Astrocyte (in vitro differentiated cells and primary cell): Measurements from ENCODE around the gene CEACAM20. TPM values are rescaled to one million over a fixed set of nuclear protein-coding genes. Genes with fewer than 3 reads are reported as not detected.
A peak's percentile ranks its signal among the peaks of the same experiment; 100 is the strongest.
"Not testable (repeated sequence)": the region's sequence is repeated elsewhere in the genome, so short reads cannot be mapped to it uniquely, and the experiment has no call there.

Experiments used
- DNase-seq: peaks from one replicate; pipeline ENCODE4 v3.0.0-alpha.2; 2010; ENCODE audit warnings: low read depth
- FAIRE-seq: peaks from 2 replicates; lab custom pipeline; 2011; peaks lifted over from hg19 to GRCh38; lab: Jason Lieb, UNC
- H2AFZ ChIP-seq: 2 replicates; pipeline ENCODE4 v1.6.0; 2012; ENCODE audit warnings: low read depth, low read length, inconsistent platforms
- H3K27ac ChIP-seq: 2 replicates; pipeline ENCODE4 v1.5.1; 2011; ENCODE audit warnings: low read depth, low read length, inconsistent platforms
- H3K27me3 ChIP-seq: 2 replicates; pipeline ENCODE4 v1.6.0; 2011; ENCODE audit warnings: low read length, inconsistent platforms; ENCODE audit not compliant: insufficient read depth
- H3K36me3 ChIP-seq: 2 replicates; pipeline ENCODE4 v1.5.1; 2011; ENCODE audit warnings: low read length, inconsistent platforms; ENCODE audit not compliant: insufficient read depth
- H3K4me1 ChIP-seq: 2 replicates; pipeline ENCODE4 v1.5.1; 2011; ENCODE audit warnings: low read length, inconsistent platforms; ENCODE audit not compliant: insufficient read depth
- H3K4me2 ChIP-seq: 2 replicates; pipeline ENCODE4 v1.6.0; 2012; ENCODE audit warnings: low read length, inconsistent platforms
- H3K4me3 ChIP-seq: 2 replicates; pipeline ENCODE4 v1.5.1; 2011; ENCODE audit warnings: low read depth, mild to moderate bottlenecking, low read length, inconsistent platforms; ENCODE audit not compliant: insufficient read depth
- H3K79me2 ChIP-seq: 2 replicates; pipeline ENCODE4 v1.6.0; 2012; ENCODE audit warnings: mild to moderate bottlenecking, low read length, inconsistent platforms; ENCODE audit not compliant: insufficient read depth
- H3K9ac ChIP-seq: 2 replicates; pipeline ENCODE4 v1.6.0; 2012; ENCODE audit warnings: mild to moderate bottlenecking, low read length, inconsistent platforms
- H3K9me3 ChIP-seq: 2 replicates; pipeline ENCODE4 v1.5.1; 2012; ENCODE audit warnings: low read depth, mild to moderate bottlenecking, low read length, inconsistent platforms; ENCODE audit not compliant: insufficient read depth
- H4K20me1 ChIP-seq: 2 replicates; pipeline ENCODE4 v1.6.0; 2012; ENCODE audit warnings: low read length, inconsistent platforms; ENCODE audit not compliant: insufficient read depth
- H3K27ac Mint-ChIP-seq: one replicate; pipeline ENCODE4 v1.8.0; 2021; ENCODE audit warnings: mild to moderate bottlenecking, mixed read lengths; ENCODE audit not compliant: unreplicated experiment
- H3K27me3 Mint-ChIP-seq: one replicate; pipeline ENCODE4 v1.8.0; 2021; ENCODE audit warnings: low read depth, mixed read lengths; ENCODE audit not compliant: unreplicated experiment
- H3K36me3 Mint-ChIP-seq: one replicate; pipeline ENCODE4 v1.8.0; 2021; ENCODE audit warnings: low read depth, mixed read lengths; ENCODE audit not compliant: unreplicated experiment
- H3K4me1 Mint-ChIP-seq: one replicate; pipeline ENCODE4 v1.8.0; 2021; ENCODE audit warnings: low read depth, mixed read lengths; ENCODE audit not compliant: unreplicated experiment
- H3K4me3 Mint-ChIP-seq: one replicate; pipeline ENCODE4 v1.8.0; 2021; ENCODE audit warnings: mild to moderate bottlenecking, moderate library complexity, mixed read lengths; ENCODE audit not compliant: unreplicated experiment
- H3K9me3 Mint-ChIP-seq: one replicate; pipeline ENCODE4 v1.8.0; 2021; ENCODE audit warnings: mild to moderate bottlenecking, mixed read lengths; ENCODE audit not compliant: unreplicated experiment
- CTCF ChIP-seq: IDR thresholded peaks from 2 replicates; pipeline ENCODE4 v1.5.1; 2011; ENCODE audit warnings: low read depth, mild to moderate bottlenecking, inconsistent platforms, low read length, moderate library complexity; ENCODE audit not compliant: insufficient read depth
- EZH2 ChIP-seq: IDR thresholded peaks from 2 replicates; pipeline ENCODE4 v1.6.1; 2012; ENCODE audit warnings: mild to moderate bottlenecking, low read length, inconsistent platforms; ENCODE audit not compliant: insufficient read depth
- total RNA-seq: library from RNA; stranded (reverse); gene quantifications from 2 replicates; pipeline ENCODE4 v1.2.1, GENCODE V29; 2021

Gene CEACAM20
- total RNA-seq, 1 donor from 2014 or later, result not detected

- H3K27me3 Mint-ChIP-seq, result no peaks in the 10 kb centered on the region
- no peaks in the 10 kb centered on the region for H3K27me3 ChIP-seq
- H3K27ac ChIP-seq, result no peak overlapping the region
- DNase-seq, result peak; percentile 15
- H3K9me3 ChIP-seq, result peaks cover 91% of the 10 kb centered on the region
- H3K9ac ChIP-seq, result no peak overlapping the region
- H3K79me2 ChIP-seq, result no peaks in the 10 kb centered on the region
- no peak overlapping the region for H3K4me3 ChIP-seq
- H3K36me3 ChIP-seq, result peaks cover 43% of the 10 kb centered on the region
- no peak overlapping the region for H2AFZ ChIP-seq
- no peaks in the 10 kb centered on the region for H4K20me1 ChIP-seq
- H3K4me3 Mint-ChIP-seq, result no peak overlapping the region
- peaks cover 85% of the 10 kb centered on the region for H3K36me3 Mint-ChIP-seq
- no peak overlapping the region for H3K27ac Mint-ChIP-seq
- peak; percentile 75 for FAIRE-seq
- TF ChIP-seq CTCF, result no peak
- no peak for TF ChIP-seq EZH2
- no peaks in the 10 kb centered on the region for H3K4me1 Mint-ChIP-seq
- no peak overlapping the region for H3K4me2 ChIP-seq
- peaks cover 98% of the 10 kb centered on the region for H3K9me3 Mint-ChIP-seq
- H3K4me1 ChIP-seq, result no peaks in the 10 kb centered on the region
Observed at GRCh38 chr19:44476559-44477408, 52.7 kb downstream of the CEACAM20 start.

- not testable (repeated sequence) for FAIRE-seq, H3K27me3 Mint-ChIP-seq, H3K79me2 ChIP-seq, H2AFZ ChIP-seq, H3K27ac Mint-ChIP-seq, H3K9ac ChIP-seq, H3K4me1 ChIP-seq, H3K27me3 ChIP-seq, DNase-seq, H3K36me3 ChIP-seq, H4K20me1 ChIP-seq, H3K4me1 Mint-ChIP-seq, H3K4me3 Mint-ChIP-seq, H3K4me3 ChIP-seq, H3K4me2 ChIP-seq, H3K27ac ChIP-seq
- Mint-ChIP-seq H3K36me3 (peaks cover 13% of the 10 kb centered on the region), H3K9me3 (peaks cover 72% of the 10 kb centered on the region)
- H3K9me3 ChIP-seq, result peaks cover 35% of the 10 kb centered on the region
Observed at GRCh38 chr19:44468730-44469129, 60.7 kb downstream of the CEACAM20 start.

GRCh38 chr19:44462600-44463286 is 66.7 kb downstream of the CEACAM20 start:
- FAIRE-seq, H3K36me3 Mint-ChIP-seq, H3K27ac Mint-ChIP-seq, H3K27me3 ChIP-seq, H3K9ac ChIP-seq, H3K4me3 ChIP-seq, H3K9me3 ChIP-seq, H2AFZ ChIP-seq, H4K20me1 ChIP-seq, H3K79me2 ChIP-seq, DNase-seq, H3K4me2 ChIP-seq, H3K4me1 Mint-ChIP-seq, H3K4me1 ChIP-seq, H3K4me3 Mint-ChIP-seq, H3K27ac ChIP-seq, H3K27me3 Mint-ChIP-seq, H3K36me3 ChIP-seq: not testable (repeated sequence)
- H3K9me3 Mint-ChIP-seq, result peaks cover 39% of the 10 kb centered on the region

Other genes starting within 250 kb of the CEACAM20 start
- gene ZNF235, start 224.7 kb downstream of the CEACAM20 start, total RNA-seq, result 4.8 and 6.4 TPM in 2 replicates
- 4.1 and 4.4 TPM in 2 replicates for gene ZNF112, start 173.0 kb downstream of the CEACAM20 start, total RNA-seq
- gene ZNF285, start 128.1 kb downstream of the CEACAM20 start, total RNA-seq, result 2.1 and 2.9 TPM in 2 replicates
- gene ZNF229, start 81.2 kb downstream of the CEACAM20 start, total RNA-seq, result 9.5 and 9.8 TPM in 2 replicates
- gene ZNF180, start 29.2 kb downstream of the CEACAM20 start, total RNA-seq, result 3.2 and 5.3 TPM in 2 replicates
- not detected in 2 replicates for gene IGSF23, start 83.9 kb upstream of the CEACAM20 start, total RNA-seq
- 81.6 and 83.5 TPM in 2 replicates for gene PVR, start 114.2 kb upstream of the CEACAM20 start, total RNA-seq
- gene CEACAM19, start 141.8 kb upstream of the CEACAM20 start, total RNA-seq, result 5.8 and 8.0 TPM in 2 replicates
- gene CEACAM16, start 169.5 kb upstream of the CEACAM20 start, total RNA-seq, result 0.14 TPM in 1 of 2 replicates, not detected in the other
- 16.9 and 17.3 TPM in 2 replicates for gene BCL3, start 219.0 kb upstream of the CEACAM20 start, total RNA-seq
- gene CBLC, start 248.2 kb upstream of the CEACAM20 start, total RNA-seq, result not detected in 2 replicates